ENCODE measurements around the gene CKAP2L. TPM values are rescaled to one million over a fixed set of nuclear protein-coding genes. Genes with fewer than 3 reads are reported as not detected.

The CKAP2L gene
- total RNA-seq, 1 experiment from 2014 or later, result 23.3 TPM

GRCh38 chr2:112714836-112715631 is 49.4 kb downstream of the CKAP2L start:
- no peak overlapping the region for H3K27ac ChIP-seq (ENCODE audit: insufficient read length, low read depth, low read length)
- no peak overlapping the region for H2AFZ ChIP-seq (ENCODE audit: low read length)
- H3K4me2 ChIP-seq (ENCODE audit: insufficient read depth, insufficient read length, low read length), result no peak overlapping the region
- H4K8ac ChIP-seq (replicated peaks; ENCODE audit: insufficient read length, low read depth, low read length), result no peak overlapping the region
- H3K23me2 ChIP-seq (ENCODE audit: insufficient read length, low read depth, low read length, poor library complexity, severe bottlenecking), result no peaks in the 10 kb centered on the region
- no peak overlapping the region for H3K23ac ChIP-seq (ENCODE audit: insufficient read length, low read depth, low read length)
- no peaks in the 10 kb centered on the region for H3K36me3 Mint-ChIP-seq (ENCODE audit: insufficient read depth in 1 of 3, low read depth in 3 of 3)
- no peaks in the 10 kb centered on the region; a peak in 2 of 5 replicates for H3K9me3 Mint-ChIP-seq
- no peaks in the 10 kb centered on the region for H3K79me1 ChIP-seq (ENCODE audit: insufficient read depth, low read depth, low read length, poor library complexity, severe bottlenecking)
- peaks cover 3% of the 10 kb centered on the region for H3K27me3 Mint-ChIP-seq (ENCODE audit: low read depth)
- no peak for TF ChIP-seq CTCF (conservative IDR thresholded peaks at IDR 0.05)
- H3K18ac ChIP-seq (ENCODE audit: insufficient read length, low read depth, low read length), result no peak overlapping the region
- no peak overlapping the region for H2BK12ac ChIP-seq (ENCODE audit: insufficient read length, low read depth, low read length)
- H2AK5ac ChIP-seq (ENCODE audit: insufficient read length, low read length), result no peak overlapping the region
- H2BK20ac ChIP-seq (ENCODE audit: low read depth, low read length, poor library complexity, severe bottlenecking), result no peak overlapping the region
- no peak overlapping the region for H3K27ac Mint-ChIP-seq
- no peak overlapping the region for H3K14ac ChIP-seq (ENCODE audit: insufficient read depth, low read length)
- H4K91ac ChIP-seq (ENCODE audit: insufficient read length, low read depth, low read length), result no peak overlapping the region
- no peak overlapping the region for H4K5ac ChIP-seq (ENCODE audit: insufficient read length, low read depth, low read length)
- H3K4ac ChIP-seq (ENCODE audit: low read depth, low read length), result no peak overlapping the region
- no CpG with 5 or more reads among the region's 7 CpGs for WGBS (ENCODE audit: extremely low coverage, insufficient read length, low lambda C conversion rate)
- H3K9me3 ChIP-seq (ENCODE audit: control insufficient read depth, low read depth, low read length), result no peaks in the 10 kb centered on the region
- H3T11ph ChIP-seq (ENCODE audit: low read length), result no peak overlapping the region
- no peak overlapping the region for H2BK120ac ChIP-seq (ENCODE audit: low read depth, low read length, poor library complexity, severe bottlenecking)
- H3K9ac ChIP-seq (ENCODE audit: extremely low read depth, insufficient read length, low read length), result no peak overlapping the region
- DNase-seq, result no peak
- H3K56ac ChIP-seq (ENCODE audit: insufficient read length, low read depth, low read length), result no peak overlapping the region
- no peaks in the 10 kb centered on the region for H3K27me3 ChIP-seq (ENCODE audit: insufficient read depth, low read length)
- no peak overlapping the region for H2BK5ac ChIP-seq (ENCODE audit: insufficient read length, low read length)
- H2BK15ac ChIP-seq (ENCODE audit: low read depth, low read length), result no peak overlapping the region
- H3K79me2 ChIP-seq (ENCODE audit: insufficient read depth, low read length), result no peaks in the 10 kb centered on the region; the same call in 1 of the 2 replicates
- no peaks in the 10 kb centered on the region for H3K4me1 Mint-ChIP-seq
- H3K4me3 Mint-ChIP-seq, result no peak overlapping the region
- H4K20me1 ChIP-seq (ENCODE audit: control insufficient read depth, insufficient read depth, insufficient read length), result no peaks in the 10 kb centered on the region
- H3K4me1 ChIP-seq (ENCODE audit: insufficient read depth, low read length), result no peaks in the 10 kb centered on the region
